ENCODE measurements around the gene CD7.

DNA sequence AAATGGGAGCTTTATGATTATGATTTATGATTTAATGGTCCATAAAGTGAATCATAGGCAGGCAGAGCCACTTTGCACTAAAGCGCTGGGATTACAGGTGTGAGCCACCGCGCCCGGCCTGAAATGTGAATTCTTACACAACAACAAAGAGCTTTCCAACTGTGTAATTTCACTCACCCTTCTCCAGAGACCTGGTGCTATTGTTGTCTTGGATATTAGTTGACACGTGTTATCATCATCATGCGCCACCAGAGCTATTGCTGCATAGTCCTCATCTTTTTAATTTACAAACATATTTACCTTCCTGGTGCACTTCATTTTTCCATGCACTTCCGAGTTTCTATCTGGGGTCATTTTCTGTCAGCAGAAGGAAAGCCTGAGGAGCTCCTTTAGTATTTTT, 49.3 kb upstream of the CD7 start:
- TF ChIP-seq, protein P1, sequence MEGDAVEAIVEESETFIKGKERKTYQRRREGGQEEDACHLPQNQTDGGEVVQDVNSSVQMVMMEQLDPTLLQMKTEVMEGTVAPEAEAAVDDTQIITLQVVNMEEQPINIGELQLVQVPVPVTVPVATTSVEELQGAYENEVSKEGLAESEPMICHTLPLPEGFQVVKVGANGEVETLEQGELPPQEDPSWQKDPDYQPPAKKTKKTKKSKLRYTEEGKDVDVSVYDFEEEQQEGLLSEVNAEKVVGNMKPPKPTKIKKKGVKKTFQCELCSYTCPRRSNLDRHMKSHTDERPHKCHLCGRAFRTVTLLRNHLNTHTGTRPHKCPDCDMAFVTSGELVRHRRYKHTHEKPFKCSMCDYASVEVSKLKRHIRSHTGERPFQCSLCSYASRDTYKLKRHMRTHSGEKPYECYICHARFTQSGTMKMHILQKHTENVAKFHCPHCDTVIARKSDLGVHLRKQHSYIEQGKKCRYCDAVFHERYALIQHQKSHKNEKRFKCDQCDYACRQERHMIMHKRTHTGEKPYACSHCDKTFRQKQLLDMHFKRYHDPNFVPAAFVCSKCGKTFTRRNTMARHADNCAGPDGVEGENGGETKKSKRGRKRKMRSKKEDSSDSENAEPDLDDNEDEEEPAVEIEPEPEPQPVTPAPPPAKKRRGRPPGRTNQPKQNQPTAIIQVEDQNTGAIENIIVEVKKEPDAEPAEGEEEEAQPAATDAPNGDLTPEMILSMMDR (IDR thresholded peaks at IDR 0.05; ENCODE audit: low read depth, low read length, poor library complexity, severe bottlenecking): no peak
- TF ChIP-seq EZH2phosphoT487 (IDR thresholded peaks at IDR 0.05; ENCODE audit: borderline replicate concordance, low read length): no peak

Data from DOHH2 (cell line).